Stimulated activated CD4-positive, alpha-beta T cell treated with anti-CD3 and anti-CD28 coated beads, Interleukin-2, amount 100 ng/mL, for 48 hours (primary cell): ENCODE measurements around the gene LRP5.
"Not testable (repeated sequence)": the region's sequence is repeated elsewhere in the genome, so short reads cannot be mapped to it uniquely, and the experiment has no call there.

ENCODE experiments used
- DNase-seq, 2 donors: peaks; one replicate each; pipeline ENCODE4 v3.0.0-alpha.2; 2020

Gene LRP5

DNA sequence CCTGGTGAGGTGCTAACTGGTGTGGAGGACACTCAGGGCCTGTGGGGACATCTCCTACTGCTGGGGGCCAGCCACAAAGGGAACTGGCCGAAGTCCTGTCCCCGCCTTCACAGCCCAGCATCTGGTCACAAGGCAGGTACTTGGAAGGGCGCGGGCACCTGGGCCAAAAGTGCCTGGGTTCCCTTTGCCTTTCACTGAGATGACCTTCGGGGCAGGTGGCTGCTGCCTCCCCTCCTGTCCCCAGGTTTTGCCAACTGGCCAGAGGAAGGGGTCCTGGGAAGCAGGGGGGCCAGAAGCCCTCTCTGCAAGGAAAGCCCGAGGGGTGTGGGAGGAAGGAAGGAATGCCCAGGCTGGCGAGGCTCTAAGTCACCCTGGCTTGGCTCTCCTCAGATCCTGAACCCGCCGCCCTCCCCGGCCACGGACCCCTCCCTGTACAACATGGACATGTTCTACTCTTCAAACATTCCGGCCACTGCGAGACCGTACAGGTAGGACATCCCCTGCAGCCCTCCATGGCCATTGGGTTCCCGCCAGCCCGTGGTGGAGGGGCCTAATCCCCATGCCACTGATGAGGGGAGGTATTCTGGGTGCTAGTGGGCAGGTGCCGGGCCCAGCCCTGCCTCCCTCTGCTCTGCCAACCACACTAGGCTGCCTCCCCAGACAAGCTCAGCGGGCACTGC is 133.8 kb downstream of the LRP5 start:
- no peak for DNase-seq

DNA sequence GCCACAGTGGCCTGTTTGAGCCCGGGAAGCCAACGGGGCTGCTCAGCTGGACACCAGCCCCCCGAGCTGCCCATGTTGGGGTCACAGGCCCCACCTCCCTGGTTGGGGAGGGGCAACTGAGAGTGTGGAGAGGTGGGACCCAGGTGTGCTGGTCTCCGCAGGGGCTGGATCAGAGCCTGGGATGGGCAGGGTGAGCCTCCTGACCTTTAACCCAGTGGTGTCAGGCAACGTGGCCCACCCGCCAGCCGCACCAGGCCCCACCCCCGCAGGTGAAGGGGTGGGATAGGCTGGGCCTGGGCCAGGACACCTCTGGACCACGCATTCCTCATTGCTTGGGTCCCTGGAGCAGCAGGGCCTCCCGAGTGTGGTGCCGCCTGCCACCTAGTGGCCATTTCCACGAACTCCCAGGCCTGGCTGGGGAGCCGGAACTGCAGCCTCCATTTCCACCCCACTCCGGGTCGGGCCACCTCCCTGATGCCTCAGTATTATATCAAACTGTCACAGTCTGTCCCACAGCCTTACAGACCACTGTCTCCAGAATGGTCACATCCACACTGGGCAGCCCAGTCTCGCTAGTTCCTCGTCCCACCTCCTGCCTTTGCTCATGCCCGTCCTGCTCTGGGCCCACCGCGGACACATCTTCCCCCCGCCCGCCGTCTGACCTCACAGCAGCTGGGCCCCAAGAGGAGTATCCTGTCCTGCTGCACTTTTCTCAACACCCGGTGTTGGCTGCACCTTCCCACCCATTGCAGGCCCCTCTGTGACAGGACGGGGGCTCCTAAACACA is 134.8 kb downstream of the LRP5 start:
- DNase-seq, result peak; percentile 75 to 76

DNA sequence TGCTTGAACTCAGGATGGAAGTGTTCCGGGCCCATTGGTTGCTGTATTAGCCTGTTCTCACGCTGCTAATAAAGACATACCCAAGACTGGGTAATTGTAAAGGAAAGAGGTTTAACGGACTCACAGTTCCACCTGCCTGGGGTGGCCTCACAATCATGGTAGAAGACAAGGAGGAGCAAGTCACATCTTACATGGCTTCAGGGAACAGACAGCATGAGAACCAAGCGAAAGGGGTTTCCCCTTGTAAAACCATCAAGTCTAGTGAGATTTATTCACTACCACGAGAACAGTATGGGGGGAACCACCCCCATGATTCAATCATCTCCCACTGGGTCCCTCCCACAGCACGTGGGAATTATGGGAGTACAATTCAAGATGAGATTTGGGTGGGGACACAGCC is 135.5 kb downstream of the LRP5 start:
- DNase-seq, result not testable (repeated sequence)

DNA sequence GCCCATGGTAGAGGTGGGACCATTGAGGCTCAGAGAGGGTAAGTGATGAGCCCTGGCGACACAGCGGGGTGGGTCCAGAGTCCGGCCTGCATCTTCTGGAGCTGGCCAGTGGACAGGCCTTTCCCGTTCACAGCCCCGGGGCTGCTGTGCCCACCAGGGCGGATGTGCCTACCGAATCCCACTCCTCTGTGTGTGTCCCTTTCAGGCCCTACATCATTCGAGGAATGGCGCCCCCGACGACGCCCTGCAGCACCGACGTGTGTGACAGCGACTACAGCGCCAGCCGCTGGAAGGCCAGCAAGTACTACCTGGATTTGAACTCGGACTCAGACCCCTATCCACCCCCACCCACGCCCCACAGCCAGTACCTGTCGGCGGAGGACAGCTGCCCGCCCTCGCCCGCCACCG is 136.2 kb downstream of the LRP5 start:
- DNase-seq, result no peak

DNA sequence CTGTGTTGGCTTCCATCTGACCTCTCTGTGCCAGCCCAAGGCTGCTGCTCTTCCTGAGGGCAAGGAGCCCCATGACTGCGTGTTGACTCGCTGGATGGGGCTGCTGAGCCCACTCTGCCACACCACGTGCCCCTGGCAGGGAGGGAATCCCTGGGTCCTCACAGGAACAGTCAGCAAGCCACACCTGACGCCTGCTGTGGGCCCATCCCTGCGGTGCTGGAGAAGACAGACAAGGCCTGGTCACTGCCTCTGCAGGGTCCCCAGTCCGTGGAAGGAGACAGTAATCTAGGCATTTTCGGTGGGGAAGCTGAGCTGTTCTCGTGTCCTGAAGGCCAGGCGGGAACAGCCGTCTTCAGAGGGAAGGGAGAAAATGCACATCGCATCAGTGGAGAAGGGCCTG is 137.6 kb downstream of the LRP5 start:
- DNase-seq, result no peak

DNA sequence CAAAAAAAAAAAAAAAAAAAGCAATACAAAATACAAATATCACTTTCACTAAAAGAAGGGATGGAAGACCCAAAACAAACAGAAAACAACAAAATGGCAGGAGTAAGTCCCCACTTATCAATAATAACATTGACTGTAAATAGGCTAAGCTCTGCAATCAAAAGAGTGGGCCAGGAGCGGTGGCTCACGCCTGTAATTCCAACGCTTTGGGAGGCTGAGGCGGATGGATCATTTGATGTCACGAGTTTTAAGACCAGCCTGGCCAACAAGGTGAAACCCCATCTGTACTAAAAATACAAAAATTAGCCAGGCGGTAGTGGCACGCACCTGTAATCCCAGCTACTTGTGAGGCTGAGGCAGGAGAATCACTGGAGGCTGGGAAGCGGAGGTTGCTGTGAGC is 138.3 kb downstream of the LRP5 start:
- DNase-seq, result no peak

DNA sequence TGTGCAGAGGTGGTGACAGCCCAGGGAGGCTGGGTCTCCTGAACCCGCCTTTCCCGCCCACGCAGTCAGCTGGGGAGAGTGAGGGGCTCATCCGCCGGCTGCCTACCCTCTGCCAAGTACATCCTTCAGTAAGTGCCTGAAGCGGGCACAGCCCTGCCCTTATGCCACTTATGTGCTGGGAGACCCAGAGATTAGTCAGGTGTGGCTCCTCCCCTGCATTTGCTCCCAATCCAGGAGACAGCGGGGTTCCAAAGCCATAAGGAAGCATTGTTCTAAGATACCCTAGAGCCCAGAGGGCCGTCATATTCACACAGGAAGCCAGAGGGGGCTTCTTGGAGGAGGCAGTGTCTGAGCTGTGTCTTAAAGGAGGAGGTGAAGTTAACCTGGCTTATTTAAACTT is 142.4 kb downstream of the LRP5 start:
- no peak for DNase-seq

DNA sequence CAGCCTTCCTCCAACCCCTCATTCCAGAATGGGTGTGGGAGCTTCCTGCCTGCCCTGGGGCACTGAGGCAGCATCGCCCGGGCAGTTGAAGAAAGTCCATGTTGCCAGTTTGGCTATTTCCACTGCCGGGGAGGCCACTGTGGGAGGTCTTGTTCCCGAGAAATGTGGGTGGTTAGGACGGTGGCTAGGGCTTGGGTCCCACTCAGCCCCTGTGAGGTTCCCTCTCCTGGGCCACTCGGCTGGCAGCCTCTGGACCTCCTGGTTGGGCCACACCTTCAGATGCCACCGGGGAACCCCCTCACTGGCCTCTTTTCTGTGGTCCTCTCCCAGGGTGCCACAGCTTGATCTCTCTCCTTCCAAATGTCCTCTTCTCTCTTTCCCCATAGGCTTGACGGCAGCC is 143.1 kb downstream of the LRP5 start:
- DNase-seq, result no peak

DNA sequence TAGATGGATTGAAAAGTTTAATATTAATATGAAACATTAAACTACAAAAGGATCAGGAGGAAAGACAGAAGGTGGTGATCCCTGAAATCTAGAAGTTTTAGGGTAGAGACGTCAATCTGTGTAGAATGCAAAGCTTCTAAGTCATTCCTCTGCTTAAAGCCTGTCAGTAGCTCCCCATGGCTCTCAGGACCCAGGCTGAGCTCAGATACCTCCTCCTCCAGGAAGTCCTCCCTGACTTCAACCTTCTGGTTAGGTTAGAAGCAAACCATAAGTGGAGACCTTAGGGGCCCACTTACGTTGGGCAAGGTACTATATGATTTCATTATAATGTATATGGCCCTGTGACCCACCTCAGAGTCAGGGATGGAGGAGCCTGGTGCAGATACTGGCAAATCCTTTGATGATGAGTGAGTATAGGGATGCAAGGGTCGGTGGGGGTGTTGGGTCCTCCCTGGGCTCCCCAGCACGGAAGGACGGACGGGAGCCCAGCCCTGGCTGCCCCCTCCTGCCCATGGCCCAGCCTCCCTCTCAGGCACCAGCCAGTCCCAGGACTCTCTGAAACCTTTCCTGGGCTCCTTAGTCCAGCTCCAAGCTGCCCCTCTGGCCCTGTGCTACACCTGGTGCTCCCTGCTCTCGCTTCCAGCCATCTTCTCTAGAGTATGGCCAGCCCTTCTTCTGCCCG is 145.0 kb downstream of the LRP5 start:
- DNase-seq, result no peak

DNA sequence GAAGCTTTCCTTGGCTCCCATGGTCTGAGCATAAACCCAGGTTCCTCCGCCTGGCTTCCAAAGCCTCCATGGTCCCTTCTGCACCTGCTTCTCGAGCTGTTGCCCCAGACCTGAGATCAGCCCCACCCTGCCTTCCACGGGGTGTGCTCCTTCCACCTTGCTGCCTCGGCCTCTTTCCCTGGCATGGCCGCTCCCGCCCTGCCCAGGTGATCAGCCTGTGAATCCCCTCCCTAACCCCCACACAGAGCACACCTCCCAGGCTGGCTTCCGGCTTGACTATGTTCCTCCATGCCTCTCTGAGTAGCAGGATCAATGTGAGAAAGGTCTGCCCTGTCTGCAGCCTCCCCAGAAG is 145.5 kb downstream of the LRP5 start:
- no peak for DNase-seq

DNA sequence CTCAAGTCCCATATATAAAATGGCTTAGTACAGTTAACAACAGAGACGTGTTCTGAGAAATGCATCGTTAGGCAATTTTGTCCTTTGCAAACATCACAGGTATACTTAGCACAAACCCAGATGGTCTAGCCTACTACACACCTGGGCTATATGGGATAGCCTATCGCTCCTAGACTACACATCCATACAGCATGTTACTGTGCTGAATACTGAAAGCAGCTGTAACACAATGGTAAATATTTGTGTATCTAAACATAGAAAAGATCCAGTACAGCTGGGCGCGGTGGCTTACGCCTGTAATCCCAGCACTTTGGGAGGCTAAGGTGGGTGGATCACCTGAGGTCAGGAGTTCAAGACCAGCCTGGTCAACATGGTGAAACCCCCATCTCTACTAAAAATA is 145.9 kb downstream of the LRP5 start:
- DNase-seq, result not testable (repeated sequence)

DNA sequence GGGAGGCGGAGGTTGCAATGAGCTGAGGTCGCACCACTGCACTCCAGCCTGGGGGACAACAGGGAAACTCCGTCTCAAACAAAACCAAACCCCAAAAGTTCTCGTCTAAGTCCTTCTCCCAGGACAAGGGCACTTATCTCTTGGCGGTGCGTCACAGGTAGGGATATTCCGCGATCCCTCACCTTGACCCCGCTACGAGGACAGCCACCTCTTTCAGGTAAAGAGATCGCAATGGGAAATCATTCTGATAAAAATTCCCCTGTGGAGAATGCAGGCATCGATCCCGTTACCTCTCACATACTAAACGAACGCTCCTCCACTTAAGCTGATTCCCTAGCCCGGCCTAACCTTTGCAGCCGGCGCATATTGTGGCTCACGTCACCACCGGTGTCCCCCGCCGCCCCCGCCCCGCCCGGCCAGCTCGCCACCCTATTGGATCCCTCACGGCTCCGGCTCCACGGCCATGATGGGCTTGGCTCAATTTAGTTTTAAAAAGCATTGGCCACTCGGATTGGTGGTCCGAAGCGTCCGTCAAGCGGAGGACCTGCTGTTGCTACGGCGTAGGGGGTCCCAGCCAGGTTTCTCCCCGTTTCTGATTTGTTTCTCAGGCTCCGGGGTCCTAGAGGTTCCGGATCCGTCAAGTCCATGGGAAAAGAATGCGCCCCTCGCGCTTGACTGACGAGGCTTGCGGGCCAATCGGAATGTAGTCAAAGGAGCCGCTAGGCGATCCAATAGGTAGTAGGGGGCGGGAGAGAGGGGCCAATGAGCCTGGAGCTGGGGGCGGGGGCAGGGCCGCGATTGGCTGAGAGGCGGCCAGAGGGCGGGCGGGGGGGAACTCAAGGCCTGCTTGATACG is 147.7 kb downstream of the LRP5 start:
- peak; percentile 97 to 98 for DNase-seq

DNA sequence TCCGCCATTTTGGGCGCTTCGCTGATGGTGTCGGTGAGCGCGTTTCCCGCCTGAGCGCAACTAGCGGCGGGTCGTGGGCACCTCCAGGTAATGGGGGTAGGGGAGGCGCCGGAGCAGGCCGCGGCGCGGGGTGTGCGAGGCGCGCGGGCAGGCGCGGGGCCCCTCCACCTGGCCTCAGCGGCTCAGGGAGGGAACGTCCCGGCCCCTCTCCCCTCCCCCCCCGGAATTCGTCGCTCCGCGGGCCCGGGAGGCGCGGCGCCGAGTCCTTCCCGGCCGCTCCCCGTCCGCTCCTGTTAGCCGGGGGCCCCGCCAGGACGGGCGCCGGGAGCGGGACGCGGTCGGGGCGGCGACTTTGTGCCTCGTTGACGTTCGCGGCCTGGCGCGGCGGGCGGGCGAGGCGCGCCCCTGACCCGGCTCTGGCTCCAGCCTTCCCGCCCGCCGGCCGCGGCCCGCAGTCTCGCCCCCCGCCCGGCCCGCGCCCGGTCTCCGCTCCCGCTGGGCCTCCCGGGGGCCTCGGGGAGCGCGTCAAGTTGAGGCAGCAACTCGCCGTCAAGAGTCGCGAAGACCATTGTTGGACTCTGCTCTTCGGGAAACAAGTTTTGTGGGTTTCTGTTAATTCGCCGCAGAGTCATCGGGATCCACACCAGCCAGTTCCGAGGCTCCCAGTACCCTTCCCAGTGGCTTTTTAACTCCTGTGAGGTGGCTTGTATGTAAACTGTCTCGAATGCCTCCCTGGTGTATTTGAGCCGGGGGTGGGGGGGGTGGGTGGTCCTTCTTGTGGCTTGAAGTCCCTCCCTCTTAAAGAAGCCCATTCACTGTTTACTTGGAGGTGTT is 148.6 kb downstream of the LRP5 start, which contains the start of gene PPP6R3:
Gene PPP6R3 (plus strand): TSS at position 12 of the 834 bp plus-strand sequence. CDS start 76,913 bp downstream, outside the sequence.
- no peak for DNase-seq

DNA sequence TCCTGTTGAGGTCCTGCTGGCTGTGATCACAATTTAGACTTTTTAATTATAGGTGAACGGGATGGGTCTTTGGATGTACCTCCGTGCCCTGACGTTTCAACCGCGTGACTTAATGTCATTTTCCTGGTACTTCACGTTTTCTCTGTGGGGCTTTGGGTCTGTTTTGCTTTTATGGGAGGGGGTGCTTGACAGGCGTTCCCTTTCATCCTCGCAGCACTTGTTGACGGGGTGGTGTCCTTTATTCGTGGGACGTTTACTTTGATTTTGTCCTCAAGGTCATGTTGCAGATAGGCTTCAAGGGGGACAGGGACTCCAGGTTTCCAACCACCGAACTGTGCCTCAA is 149.2 kb downstream of the LRP5 start:
- no peak for DNase-seq

DNA sequence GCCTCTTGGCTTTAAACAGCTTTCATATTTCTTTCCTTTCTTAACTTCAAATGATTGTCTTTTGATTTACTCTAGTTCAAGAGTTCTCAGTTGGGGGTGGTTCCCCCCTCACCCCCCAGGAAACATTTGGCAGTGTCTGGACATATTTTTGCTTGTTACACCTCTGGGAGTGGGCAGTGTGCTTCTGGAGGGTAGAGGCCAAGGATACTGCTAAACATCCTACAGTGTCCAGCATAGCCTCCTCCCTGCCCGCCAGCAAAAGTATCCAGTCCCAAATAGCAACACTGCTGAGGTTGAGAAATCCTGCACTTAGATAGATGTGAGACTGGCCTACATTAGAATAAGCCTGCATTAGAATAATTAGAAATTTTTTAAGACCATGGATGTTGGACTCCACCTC is 151.3 kb downstream of the LRP5 start:
- no peak for DNase-seq

DNA sequence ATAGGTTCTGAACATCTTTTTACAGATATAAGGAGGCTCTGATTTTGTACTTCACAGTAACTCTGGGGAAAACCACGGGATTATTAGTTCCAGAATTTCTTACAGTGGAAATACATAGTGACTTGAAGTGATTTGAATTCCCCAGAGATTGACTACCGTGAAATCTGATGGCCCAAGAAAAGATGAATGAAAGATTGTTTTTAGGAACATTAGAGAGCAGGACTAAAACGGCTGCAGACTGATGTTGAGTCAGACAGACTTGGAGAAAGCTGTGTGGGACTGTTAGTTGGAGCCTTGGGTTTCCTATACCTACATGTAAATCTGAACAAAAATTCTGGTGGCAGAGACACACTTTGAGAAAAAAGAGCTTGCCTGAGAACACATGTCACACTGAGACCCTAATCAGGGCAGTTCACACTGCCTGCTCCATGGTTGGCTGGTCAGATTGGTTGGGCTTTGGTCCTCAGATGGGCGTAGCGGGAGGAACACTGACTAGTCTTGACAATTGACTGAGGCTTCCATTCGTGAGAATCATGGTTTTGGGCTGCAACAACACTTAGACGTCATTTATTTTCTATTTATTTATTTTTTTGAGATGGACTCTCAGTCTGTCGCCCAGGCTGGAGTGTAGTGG is 154.9 kb downstream of the LRP5 start:
- DNase-seq, result no peak

DNA sequence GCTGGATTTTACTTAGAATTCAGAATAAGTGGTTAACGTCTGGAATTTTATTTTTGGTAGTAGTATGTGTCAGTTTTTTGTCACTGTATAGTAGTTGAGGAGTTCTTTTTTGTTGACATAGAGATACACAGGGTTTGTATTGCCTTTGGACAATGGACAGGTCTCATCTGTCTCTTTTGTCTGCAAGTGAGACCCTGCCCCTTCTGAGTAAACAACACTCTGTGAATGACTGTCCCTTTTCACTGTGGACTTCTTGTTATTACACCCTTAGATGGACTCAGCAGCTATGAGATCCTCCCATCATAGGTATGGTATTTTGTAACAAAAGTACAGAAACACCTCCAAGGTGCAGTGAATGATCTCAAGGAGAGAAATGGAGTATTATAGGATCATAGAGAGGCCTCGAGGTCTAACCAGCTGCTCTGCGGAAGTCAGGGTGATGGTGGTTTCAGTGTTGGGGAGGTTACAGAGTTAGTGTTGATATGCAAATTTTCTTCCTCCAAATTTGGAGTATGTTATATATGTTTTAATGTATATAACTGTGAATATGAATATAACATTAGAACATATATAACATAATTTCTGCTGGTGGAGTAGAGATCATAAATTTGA is 155.9 kb downstream of the LRP5 start:
- DNase-seq, result no peak

DNA sequence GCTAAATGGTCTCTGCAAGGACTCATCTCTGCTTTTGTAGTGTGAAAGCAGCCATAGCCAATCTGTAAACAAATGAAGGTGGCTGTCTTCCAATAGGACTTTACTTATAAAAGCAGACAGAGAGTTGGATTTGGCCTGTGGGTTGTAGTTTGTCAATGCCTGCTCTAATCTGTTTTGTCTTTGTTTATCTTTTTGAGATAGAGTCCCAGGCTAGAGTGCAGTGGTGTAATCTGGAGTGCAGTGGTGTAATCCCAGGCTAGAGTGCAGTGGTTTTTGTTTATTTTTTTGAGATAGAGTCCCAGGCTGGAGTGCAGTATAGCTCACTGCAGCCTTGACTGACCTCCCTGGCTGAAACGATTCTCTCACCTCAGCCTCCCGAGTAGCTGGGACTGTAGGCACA is 156.7 kb downstream of the LRP5 start:
- no peak for DNase-seq

DNA sequence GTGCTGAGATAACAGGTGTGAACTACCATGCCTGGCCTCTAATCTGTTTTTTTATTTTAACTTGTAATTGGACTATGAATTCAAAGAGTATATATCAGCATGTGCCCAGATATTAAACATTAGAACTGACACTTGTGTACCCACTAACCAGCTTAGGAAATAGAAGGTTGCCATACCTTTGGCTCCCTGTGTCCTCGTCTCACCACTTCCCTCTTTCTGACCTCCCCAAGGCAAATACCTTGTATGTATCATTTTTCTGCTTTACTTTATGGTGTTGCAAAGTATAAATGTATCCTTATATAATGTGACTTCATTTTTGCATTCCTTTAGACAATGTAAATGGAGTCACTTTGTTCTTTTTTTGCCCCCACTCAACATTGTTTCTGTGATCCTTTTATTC is 157.3 kb downstream of the LRP5 start:
- no peak for DNase-seq

DNA sequence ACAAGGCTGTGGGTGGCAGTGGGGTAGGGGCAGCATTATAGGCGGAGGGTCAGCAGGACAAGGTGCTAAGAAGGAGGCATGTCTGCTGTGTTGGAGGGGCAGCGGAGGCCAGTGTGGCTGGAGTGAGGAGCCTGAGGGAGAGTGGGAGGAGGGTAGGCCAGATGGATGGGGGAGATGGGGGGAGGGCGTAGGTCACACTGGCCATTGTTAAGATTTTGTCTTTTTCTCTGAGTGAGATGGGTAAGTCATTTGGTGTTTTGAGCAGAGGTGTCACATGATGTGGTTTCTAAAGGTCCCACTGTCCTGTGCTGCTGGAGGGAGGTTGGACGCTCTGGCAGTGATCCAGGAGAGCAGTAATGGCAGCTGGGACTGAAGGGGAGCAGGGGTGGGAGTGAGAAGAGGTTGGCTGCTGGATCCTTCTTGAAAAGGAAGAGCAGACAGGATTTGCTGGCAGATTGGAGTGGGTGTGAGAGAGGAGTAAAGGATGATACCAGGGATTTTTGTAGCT is 158.0 kb downstream of the LRP5 start:
- no peak for DNase-seq
